Neural progenitor cell (in vitro differentiated cells): Measurements from ENCODE around the gene ZNF414. TPM values are rescaled to one million over a fixed set of nuclear protein-coding genes. Genes with fewer than 3 reads are reported as not detected.
A peak's percentile ranks its signal among the peaks of the same experiment; 100 is the strongest.

Source experiments
- DNase-seq: peaks from one replicate; pipeline ENCODE4 v3.0.0-alpha.2; 2016; ENCODE audit warnings: low spot score
- H2AFZ ChIP-seq: fragments of 200-600 bp; sonication (generic); replicated peaks from 2 replicates; pipeline ENCODE4 v1.6.1; 2016; ENCODE audit warnings: antibody characterized with exemption
- H3F3A ChIP-seq: fragments of 200-600 bp; sonication (generic); 2 replicates; pipeline ENCODE4 v1.6.1; 2016; ENCODE audit warnings: antibody characterized with exemption, low read depth
- H3K27ac ChIP-seq: fragments of 200-600 bp; sonication (generic); 2 replicates; pipeline ENCODE4 v1.5.1; 2016; ENCODE audit warnings: mild to moderate bottlenecking
- H3K27me3 ChIP-seq: fragments of 200-600 bp; sonication (generic); 2 replicates; pipeline ENCODE4 v1.6.1; 2016; ENCODE audit warnings: mild to moderate bottlenecking, moderate library complexity
- H3K36me3 ChIP-seq: fragments of 200-600 bp; sonication (generic); 2 replicates; pipeline ENCODE4 v1.5.1; 2016
- H3K4me1 ChIP-seq: fragments of 200-600 bp; sonication (generic); 2 replicates; pipeline ENCODE4 v1.6.1; 2016; ENCODE audit warnings: mixed run types
- H3K4me2 ChIP-seq: fragments of 200-600 bp; sonication (generic); 2 replicates; pipeline ENCODE4 v1.6.1; 2016
- H3K4me3 ChIP-seq: fragments of 200-600 bp; sonication (generic); 2 replicates; pipeline ENCODE4 v1.5.1; 2016
- H3K79me2 ChIP-seq: fragments of 200-600 bp; sonication (generic); 2 replicates; pipeline ENCODE4 v1.6.1; 2016; ENCODE audit warnings: low read depth
- H3K9ac ChIP-seq: fragments of 200-600 bp; sonication (generic); 2 replicates; pipeline ENCODE4 v1.6.1; 2016
- H3K9me3 ChIP-seq: fragments of 200-600 bp; sonication (generic); 2 replicates; pipeline ENCODE4 v1.5.1; 2016; ENCODE audit warnings: low read depth
- H4K20me1 ChIP-seq: fragments of 200-600 bp; sonication (generic); 2 replicates; pipeline ENCODE4 v1.6.1; 2016; ENCODE audit warnings: low read depth
- H3K27ac Mint-ChIP-seq: 3 replicates; pipeline ENCODE4 v1.8.0; 2021; ENCODE audit warnings: mixed read lengths
- H3K27me3 Mint-ChIP-seq: 2 replicates; pipeline ENCODE4 v1.8.0; 2022; ENCODE audit warnings: low read depth, mild to moderate bottlenecking, inconsistent platforms, moderate library complexity, mixed read lengths; ENCODE audit not compliant: insufficient read depth
- H3K36me3 Mint-ChIP-seq: 3 replicates; pipeline ENCODE4 v1.8.0; 2021; ENCODE audit warnings: mixed read lengths
- H3K4me1 Mint-ChIP-seq: 3 replicates; pipeline ENCODE4 v1.8.0; 2021; ENCODE audit warnings: mixed read lengths
- H3K4me3 Mint-ChIP-seq: 3 replicates; pipeline ENCODE4 v1.8.0; 2021; ENCODE audit warnings: mild to moderate bottlenecking, moderate library complexity, mixed read lengths
- H3K9me3 Mint-ChIP-seq: 3 replicates; pipeline ENCODE4 v1.8.0; 2020; ENCODE audit warnings: mixed read lengths
- EZH2 ChIP-seq: fragments of 200-600 bp; sonication (generic); IDR thresholded peaks from 2 replicates; pipeline ENCODE4 v1.6.1; 2017; ENCODE audit warnings: antibody characterized with exemption, mild to moderate bottlenecking, moderate library complexity
- EZH2phosphoT487 ChIP-seq: fragments of 200-600 bp; sonication (generic); IDR thresholded peaks from 2 replicates; pipeline ENCODE4 v1.6.1; 2017; ENCODE audit warnings: antibody characterized with exemption
- total RNA-seq: library from RNA; depleted of rRNA; stranded (reverse); fragments of >200 nt; gene quantifications from 2 replicates; pipeline ENCODE4 v1.2.3, GENCODE V29; 2015; ENCODE audit warnings: low replicate concordance
- TF ChIP-seq, protein P1 (sequence below): fragments of 200-600 bp; sonication (generic); IDR thresholded peaks from 2 replicates; pipeline ENCODE4 v1.5.1; 2017; ENCODE audit warnings: antibody characterized with exemption, mild to moderate bottlenecking

The ZNF414 gene
- total RNA-seq, 1 donor from 2014 or later: 1.8 TPM

- peaks cover 8% of the 10 kb centered on the region for H3K27me3 Mint-ChIP-seq
- H4K20me1 ChIP-seq: peaks cover 56% of the 10 kb centered on the region
- H3K4me3 Mint-ChIP-seq: no peak overlapping the region
Observed at GRCh38 chr19:8487137-8487851, 26.7 kb downstream of the ZNF414 start.

GRCh38 chr19:8486661-8487136 is 27.3 kb downstream of the ZNF414 start:
- peaks cover 6% of the 10 kb centered on the region for H3K27me3 Mint-ChIP-seq
- peaks cover 61% of the 10 kb centered on the region for H4K20me1 ChIP-seq

More at GRCh38 chr19:8487137-8487851, 26.7 kb downstream of the ZNF414 start:
- H3K4me1 ChIP-seq: peaks cover 41% of the 10 kb centered on the region
- Mint-ChIP-seq H3K36me3 (peaks cover 39% of the 10 kb centered on the region), H3K27ac (peak overlapping the region; percentile 92), H3K4me1 (peaks cover 30% of the 10 kb centered on the region), H3K9me3 (no peaks in the 10 kb centered on the region)
- no peaks in the 10 kb centered on the region for H3K36me3 ChIP-seq
- peak overlapping the region; percentile 70 for H3K4me2 ChIP-seq
- peaks cover 57% of the 10 kb centered on the region for H3F3A ChIP-seq
- H2AFZ ChIP-seq: no peak overlapping the region
- DNase-seq: no peak
- no peak for TF ChIP-seq EZH2phosphoT487
- TF ChIP-seq, protein P1, sequence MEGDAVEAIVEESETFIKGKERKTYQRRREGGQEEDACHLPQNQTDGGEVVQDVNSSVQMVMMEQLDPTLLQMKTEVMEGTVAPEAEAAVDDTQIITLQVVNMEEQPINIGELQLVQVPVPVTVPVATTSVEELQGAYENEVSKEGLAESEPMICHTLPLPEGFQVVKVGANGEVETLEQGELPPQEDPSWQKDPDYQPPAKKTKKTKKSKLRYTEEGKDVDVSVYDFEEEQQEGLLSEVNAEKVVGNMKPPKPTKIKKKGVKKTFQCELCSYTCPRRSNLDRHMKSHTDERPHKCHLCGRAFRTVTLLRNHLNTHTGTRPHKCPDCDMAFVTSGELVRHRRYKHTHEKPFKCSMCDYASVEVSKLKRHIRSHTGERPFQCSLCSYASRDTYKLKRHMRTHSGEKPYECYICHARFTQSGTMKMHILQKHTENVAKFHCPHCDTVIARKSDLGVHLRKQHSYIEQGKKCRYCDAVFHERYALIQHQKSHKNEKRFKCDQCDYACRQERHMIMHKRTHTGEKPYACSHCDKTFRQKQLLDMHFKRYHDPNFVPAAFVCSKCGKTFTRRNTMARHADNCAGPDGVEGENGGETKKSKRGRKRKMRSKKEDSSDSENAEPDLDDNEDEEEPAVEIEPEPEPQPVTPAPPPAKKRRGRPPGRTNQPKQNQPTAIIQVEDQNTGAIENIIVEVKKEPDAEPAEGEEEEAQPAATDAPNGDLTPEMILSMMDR: no peak
- TF ChIP-seq EZH2: no peak
- no peaks in the 10 kb centered on the region for H3K9me3 ChIP-seq
- H3K79me2 ChIP-seq: peaks cover 45% of the 10 kb centered on the region
- peak overlapping the region; percentile 97 for H3K27ac ChIP-seq
- H3K27me3 ChIP-seq: no peaks in the 10 kb centered on the region
- no peak overlapping the region for H3K9ac ChIP-seq
- H3K4me3 ChIP-seq: no peak overlapping the region

GRCh38 chr19:8485561-8486371 is 28.2 kb downstream of the ZNF414 start:
- Histone ChIP-seq H3K36me3 (no peaks in the 10 kb centered on the region), H4K20me1 (peaks cover 70% of the 10 kb centered on the region), H3K27ac (peak overlapping the region; percentile 97), H3K79me2 (peaks cover 60% of the 10 kb centered on the region), H3K9ac (no peak overlapping the region), H2AFZ (no peak overlapping the region), H3K4me2 (peak overlapping the region; percentile 13), H3K4me1 (peaks cover 41% of the 10 kb centered on the region), H3K27me3 (no peaks in the 10 kb centered on the region), H3K4me3 (no peak overlapping the region), H3F3A (peaks cover 52% of the 10 kb centered on the region), H3K9me3 (no peaks in the 10 kb centered on the region)
- H3K27me3 Mint-ChIP-seq: peaks cover 3% of the 10 kb centered on the region
- H3K4me3 Mint-ChIP-seq: no peak overlapping the region
- peaks cover 48% of the 10 kb centered on the region for H3K36me3 Mint-ChIP-seq
- H3K27ac Mint-ChIP-seq: no peak overlapping the region
- no peak for DNase-seq
- H3K4me1 Mint-ChIP-seq: peaks cover 30% of the 10 kb centered on the region
- TF ChIP-seq, protein P1: no peak
- no peak for TF ChIP-seq EZH2
- no peak for TF ChIP-seq EZH2phosphoT487
- no peaks in the 10 kb centered on the region for H3K9me3 Mint-ChIP-seq

More at GRCh38 chr19:8486661-8487136, 27.3 kb downstream of the ZNF414 start:
- Histone ChIP-seq H3K4me3 (no peak overlapping the region), H3K27ac (peak overlapping the region; percentile 97), H3K27me3 (no peaks in the 10 kb centered on the region), H3K9me3 (no peaks in the 10 kb centered on the region), H2AFZ (no peak overlapping the region), H3K9ac (no peak overlapping the region), H3F3A (peaks cover 56% of the 10 kb centered on the region), H3K36me3 (no peaks in the 10 kb centered on the region), H3K79me2 (peaks cover 51% of the 10 kb centered on the region), H3K4me2 (peak overlapping the region; percentile 70), H3K4me1 (peaks cover 41% of the 10 kb centered on the region)
- Mint-ChIP-seq H3K4me1 (peaks cover 30% of the 10 kb centered on the region), H3K9me3 (no peaks in the 10 kb centered on the region), H3K4me3 (no peak overlapping the region), H3K27ac (peak overlapping the region; percentile 89), H3K36me3 (peaks cover 39% of the 10 kb centered on the region)
- TF ChIP-seq EZH2: no peak
- TF ChIP-seq EZH2phosphoT487: no peak
- TF ChIP-seq, protein P1: no peak
- peak; percentile 53 for DNase-seq
